ENCODE results near the gene SMYD4.

Gene SMYD4

GRCh38 chr17:1829592-1830257 lies at the start of gene SMYD4, which contains the start of gene RPA1 (continued):
- TF ChIP-seq ZNF449 (tag by site-specific recombination; IDR thresholded peaks at IDR 0.05) = no peak
- TF ChIP-seq ZNF391 (tag by site-specific recombination; IDR thresholded peaks at IDR 0.05; ENCODE audit: borderline replicate concordance, low read depth) = no peak
- TF ChIP-seq ZSCAN4 (tag by site-specific recombination; IDR thresholded peaks at IDR 0.05) = no peak
- no peak for TF ChIP-seq ZNF529 (tag by site-specific recombination; IDR thresholded peaks at IDR 0.05; ENCODE audit: insufficient replicate concordance)
- 0 out of 2 replicates have a peak, but pooled peaks have one; percentile 2 for TF ChIP-seq ZXDB (tag by site-specific recombination; IDR thresholded peaks at IDR 0.05)
- no peak for TF ChIP-seq ZNF488 (tag by site-specific recombination; IDR thresholded peaks at IDR 0.05)
- TF ChIP-seq ZNF112 (tag by site-specific recombination; IDR thresholded peaks at IDR 0.05) = no peak
- peak; percentile 47; the same call in 1 of the 2 replicates for TF ChIP-seq ZNF777 (tag by site-specific recombination; IDR thresholded peaks at IDR 0.05; ENCODE audit: borderline replicate concordance)
- TF ChIP-seq ZNF26 (tag by site-specific recombination; IDR thresholded peaks at IDR 0.05) = no peak
- TF ChIP-seq GFI1B (tag by site-specific recombination; IDR thresholded peaks at IDR 0.05) = no peak
- TF ChIP-seq ZNF473 (tag by site-specific recombination; IDR thresholded peaks at IDR 0.05) = no peak
- TF ChIP-seq ZBTB49 (tag by site-specific recombination; IDR thresholded peaks at IDR 0.05; ENCODE audit: low read depth) = no peak
- TF ChIP-seq REPIN1 (tag by site-specific recombination; IDR thresholded peaks at IDR 0.05; ENCODE audit: low read depth) = no peak
- no peak for TF ChIP-seq ZNF146 (tag by site-specific recombination; IDR thresholded peaks at IDR 0.05)
- no peak for TF ChIP-seq PRDM1 (tag by site-specific recombination; IDR thresholded peaks at IDR 0.05)
- TF ChIP-seq ZNF518A (tag by site-specific recombination; conservative IDR thresholded peaks at IDR 0.05; ENCODE audit: low read depth) = no peak
- TF ChIP-seq ZBTB10 (tag by site-specific recombination; IDR thresholded peaks at IDR 0.05) = 0 out of 2 replicates have a peak, but pooled peaks have one; percentile 39
- TF ChIP-seq AEBP2 (tag by site-specific recombination; IDR thresholded peaks at IDR 0.05; ENCODE audit: borderline replicate concordance) = no peak
- TF ChIP-seq MYNN (tag by site-specific recombination; IDR thresholded peaks at IDR 0.05; ENCODE audit: borderline replicate concordance) = no peak
- TF ChIP-seq ZNF561 (tag by site-specific recombination; IDR thresholded peaks at IDR 0.05; ENCODE audit: borderline replicate concordance) = 0 out of 2 replicates have a peak, but pooled peaks have one; percentile 60
- TF ChIP-seq ZIC2 (tag by site-specific recombination; IDR thresholded peaks at IDR 0.05) = no peak

All from HEK293 (cell line).